Measurements from ENCODE around the gene MED8. TPM values are rescaled to one million over a fixed set of nuclear protein-coding genes. Genes with fewer than 3 reads are reported as not detected.

Gene MED8
- total RNA-seq, 1 experiment from 2014 or later, result 36.0 TPM

DNA sequence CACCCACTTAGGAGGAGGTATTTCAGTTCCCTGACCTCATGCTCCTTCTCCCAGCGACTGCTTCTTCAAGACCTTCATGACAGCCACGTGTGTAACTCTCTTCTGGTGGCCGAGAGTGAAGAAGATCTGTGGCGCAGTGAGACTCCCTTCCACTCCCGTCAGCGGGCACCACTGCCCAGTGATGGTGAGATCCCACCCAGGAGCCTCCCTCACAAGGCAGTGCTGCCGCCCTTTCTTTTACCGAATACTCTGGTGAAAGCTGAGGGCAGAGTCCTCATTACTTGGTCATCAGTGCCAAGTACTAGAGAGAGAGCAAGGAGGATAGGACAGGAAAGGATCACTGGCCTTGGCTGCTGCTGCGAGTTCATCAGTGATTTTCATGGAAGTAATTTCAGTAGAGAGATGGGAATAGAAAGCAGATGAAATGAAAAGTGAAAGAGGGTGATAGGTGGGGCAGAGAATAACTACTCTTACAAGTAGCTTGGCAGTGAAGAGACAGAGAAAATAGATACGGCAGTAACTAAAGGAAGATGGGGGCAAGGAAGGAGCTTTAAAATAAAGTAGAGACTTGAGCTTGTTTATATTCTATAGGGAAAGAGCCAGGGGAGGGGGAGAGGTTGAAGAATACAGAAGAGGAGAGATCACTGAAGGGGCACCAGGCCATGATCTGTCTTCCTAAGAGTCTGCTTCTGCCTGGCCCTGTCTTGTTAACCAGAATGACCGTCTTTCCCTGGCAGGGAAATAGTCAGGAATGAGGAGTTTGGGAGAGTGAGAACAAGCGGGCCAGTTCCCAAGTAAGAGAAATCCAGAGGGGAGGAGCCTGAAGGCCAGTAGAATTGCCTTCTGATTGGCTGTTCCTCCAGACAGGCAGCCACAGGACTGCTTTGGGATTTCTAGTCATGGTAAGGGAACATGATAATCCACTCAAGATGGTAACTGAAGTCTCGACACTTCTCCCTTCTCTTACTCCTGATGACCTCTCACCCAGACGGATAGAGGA is 45.8 kb upstream of the MED8 start:
- POLR2A ChIA-PET, result no interaction called here
- no peaks in the 10 kb centered on the region for H3K9me2 ChIP-seq (ENCODE audit: insufficient read depth)
- no peak overlapping the region for H3K4me3 ChIP-seq (replicated peaks in 1 of 2; ENCODE audit: low read depth in 1 of 2, low read length in 2 of 2)
- peaks cover 7 to 16% of the 10 kb centered on the region in 2 experiments; a peak in 3 of 4 replicates for H3K36me3 ChIP-seq (ENCODE audit: control insufficient read depth in 1 of 2, insufficient read depth in 2 of 2, low read length in 2 of 2)
- no peaks in the 10 kb centered on the region for H3K4me1 ChIP-seq (ENCODE audit: control insufficient read depth in 1 of 2, insufficient read depth in 2 of 2, low read length in 2 of 2)
- no TSS peak for BruUV-seq (replicated peaks)
- intact Hi-C loops (cut with micrococcal nuclease), result no loop called here
- no peak overlapping the region for H2AFZ ChIP-seq (ENCODE audit: low read depth, low read length, poor library complexity, severe bottlenecking)
- no peaks in the 10 kb centered on the region for H3K27me3 ChIP-seq (ENCODE audit: insufficient read depth, low read length)
- TF ChIP-seq, protein P1, sequence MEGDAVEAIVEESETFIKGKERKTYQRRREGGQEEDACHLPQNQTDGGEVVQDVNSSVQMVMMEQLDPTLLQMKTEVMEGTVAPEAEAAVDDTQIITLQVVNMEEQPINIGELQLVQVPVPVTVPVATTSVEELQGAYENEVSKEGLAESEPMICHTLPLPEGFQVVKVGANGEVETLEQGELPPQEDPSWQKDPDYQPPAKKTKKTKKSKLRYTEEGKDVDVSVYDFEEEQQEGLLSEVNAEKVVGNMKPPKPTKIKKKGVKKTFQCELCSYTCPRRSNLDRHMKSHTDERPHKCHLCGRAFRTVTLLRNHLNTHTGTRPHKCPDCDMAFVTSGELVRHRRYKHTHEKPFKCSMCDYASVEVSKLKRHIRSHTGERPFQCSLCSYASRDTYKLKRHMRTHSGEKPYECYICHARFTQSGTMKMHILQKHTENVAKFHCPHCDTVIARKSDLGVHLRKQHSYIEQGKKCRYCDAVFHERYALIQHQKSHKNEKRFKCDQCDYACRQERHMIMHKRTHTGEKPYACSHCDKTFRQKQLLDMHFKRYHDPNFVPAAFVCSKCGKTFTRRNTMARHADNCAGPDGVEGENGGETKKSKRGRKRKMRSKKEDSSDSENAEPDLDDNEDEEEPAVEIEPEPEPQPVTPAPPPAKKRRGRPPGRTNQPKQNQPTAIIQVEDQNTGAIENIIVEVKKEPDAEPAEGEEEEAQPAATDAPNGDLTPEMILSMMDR (IDR thresholded peaks at IDR 0.05 in 2 of 3, conservative IDR thresholded peaks at IDR 0.05 in 1 of 3; ENCODE audit: borderline replicate concordance in 1 of 3, insufficient read depth in 1 of 3, low read depth in 2 of 3, low read length in 2 of 3), result no peak
- TF ChIP-seq SIN3A (IDR thresholded peaks at IDR 0.05; ENCODE audit: low read depth) (no peak), ELF1 (IDR thresholded peaks at IDR 0.05; ENCODE audit: borderline replicate concordance, low read depth) (no peak), CBX3 (IDR thresholded peaks at IDR 0.05; ENCODE audit: low read depth) (no peak), TCF7L2 (IDR thresholded peaks at IDR 0.05; ENCODE audit: borderline replicate concordance, extremely low read depth, insufficient read depth, insufficient read length) (no peak), EZH2 (IDR thresholded peaks at IDR 0.05) (no peak), SP1 (IDR thresholded peaks at IDR 0.05; ENCODE audit: low read depth) (no peak), CEBPB (IDR thresholded peaks at IDR 0.05; ENCODE audit: low read depth) (no peak), POLR2AphosphoS5 (IDR thresholded peaks at IDR 0.05; ENCODE audit: low read depth, low read length) (no peak), ZNF274 (IDR thresholded peaks at IDR 0.05; ENCODE audit: low read depth, low read length) (no peak), ZFX (IDR thresholded peaks at IDR 0.05) (no peak), POLR2A (IDR thresholded peaks at IDR 0.05; ENCODE audit: borderline replicate concordance, extremely low read depth, insufficient read depth, insufficient read length) (no peak), SRF (IDR thresholded peaks at IDR 0.05; ENCODE audit: low read depth) (no peak)
- TF ChIP-seq, protein P2, sequence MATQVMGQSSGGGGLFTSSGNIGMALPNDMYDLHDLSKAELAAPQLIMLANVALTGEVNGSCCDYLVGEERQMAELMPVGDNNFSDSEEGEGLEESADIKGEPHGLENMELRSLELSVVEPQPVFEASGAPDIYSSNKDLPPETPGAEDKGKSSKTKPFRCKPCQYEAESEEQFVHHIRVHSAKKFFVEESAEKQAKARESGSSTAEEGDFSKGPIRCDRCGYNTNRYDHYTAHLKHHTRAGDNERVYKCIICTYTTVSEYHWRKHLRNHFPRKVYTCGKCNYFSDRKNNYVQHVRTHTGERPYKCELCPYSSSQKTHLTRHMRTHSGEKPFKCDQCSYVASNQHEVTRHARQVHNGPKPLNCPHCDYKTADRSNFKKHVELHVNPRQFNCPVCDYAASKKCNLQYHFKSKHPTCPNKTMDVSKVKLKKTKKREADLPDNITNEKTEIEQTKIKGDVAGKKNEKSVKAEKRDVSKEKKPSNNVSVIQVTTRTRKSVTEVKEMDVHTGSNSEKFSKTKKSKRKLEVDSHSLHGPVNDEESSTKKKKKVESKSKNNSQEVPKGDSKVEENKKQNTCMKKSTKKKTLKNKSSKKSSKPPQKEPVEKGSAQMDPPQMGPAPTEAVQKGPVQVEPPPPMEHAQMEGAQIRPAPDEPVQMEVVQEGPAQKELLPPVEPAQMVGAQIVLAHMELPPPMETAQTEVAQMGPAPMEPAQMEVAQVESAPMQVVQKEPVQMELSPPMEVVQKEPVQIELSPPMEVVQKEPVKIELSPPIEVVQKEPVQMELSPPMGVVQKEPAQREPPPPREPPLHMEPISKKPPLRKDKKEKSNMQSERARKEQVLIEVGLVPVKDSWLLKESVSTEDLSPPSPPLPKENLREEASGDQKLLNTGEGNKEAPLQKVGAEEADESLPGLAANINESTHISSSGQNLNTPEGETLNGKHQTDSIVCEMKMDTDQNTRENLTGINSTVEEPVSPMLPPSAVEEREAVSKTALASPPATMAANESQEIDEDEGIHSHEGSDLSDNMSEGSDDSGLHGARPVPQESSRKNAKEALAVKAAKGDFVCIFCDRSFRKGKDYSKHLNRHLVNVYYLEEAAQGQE (IDR thresholded peaks at IDR 0.05; ENCODE audit: low read depth), result no peak
- TF ChIP-seq, protein P3, sequence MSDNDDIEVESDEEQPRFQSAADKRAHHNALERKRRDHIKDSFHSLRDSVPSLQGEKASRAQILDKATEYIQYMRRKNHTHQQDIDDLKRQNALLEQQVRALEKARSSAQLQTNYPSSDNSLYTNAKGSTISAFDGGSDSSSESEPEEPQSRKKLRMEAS (IDR thresholded peaks at IDR 0.05), result no peak
- TF ChIP-seq, protein P4, sequence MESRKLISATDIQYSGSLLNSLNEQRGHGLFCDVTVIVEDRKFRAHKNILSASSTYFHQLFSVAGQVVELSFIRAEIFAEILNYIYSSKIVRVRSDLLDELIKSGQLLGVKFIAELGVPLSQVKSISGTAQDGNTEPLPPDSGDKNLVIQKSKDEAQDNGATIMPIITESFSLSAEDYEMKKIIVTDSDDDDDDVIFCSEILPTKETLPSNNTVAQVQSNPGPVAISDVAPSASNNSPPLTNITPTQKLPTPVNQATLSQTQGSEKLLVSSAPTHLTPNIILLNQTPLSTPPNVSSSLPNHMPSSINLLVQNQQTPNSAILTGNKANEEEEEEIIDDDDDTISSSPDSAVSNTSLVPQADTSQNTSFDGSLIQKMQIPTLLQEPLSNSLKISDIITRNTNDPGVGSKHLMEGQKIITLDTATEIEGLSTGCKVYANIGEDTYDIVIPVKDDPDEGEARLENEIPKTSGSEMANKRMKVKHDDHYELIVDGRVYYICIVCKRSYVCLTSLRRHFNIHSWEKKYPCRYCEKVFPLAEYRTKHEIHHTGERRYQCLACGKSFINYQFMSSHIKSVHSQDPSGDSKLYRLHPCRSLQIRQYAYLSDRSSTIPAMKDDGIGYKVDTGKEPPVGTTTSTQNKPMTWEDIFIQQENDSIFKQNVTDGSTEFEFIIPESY (IDR thresholded peaks at IDR 0.05; ENCODE audit: extremely low read depth, insufficient replicate concordance, low read length), result no peak
- no peak overlapping the region for H3K4me2 ChIP-seq (ENCODE audit: low read length)
- RAD21 ChIA-PET (ENCODE audit: low non-redundant PET in 1 of 2, low total read pairs in 2 of 2, uncharacterized antibody in 2 of 2, unreplicated experiment in 2 of 2), result no interaction called here
- no peaks in the 10 kb centered on the region for H4K20me1 ChIP-seq (ENCODE audit: insufficient read depth)
- CTCF ChIA-PET, result no interaction called here
- ATAC-seq, result peak; percentile 44; the same call in 1 of the 2 replicates
- H3K9ac ChIP-seq (ENCODE audit: low read length), result no peak overlapping the region
- no peak for DNase-seq (ENCODE audit: low read depth, low spot score)
- no peak overlapping the region for H3K27ac ChIP-seq (ENCODE audit: low read depth, low read length)
- no peaks in the 10 kb centered on the region for H3K9me3 ChIP-seq (ENCODE audit: control insufficient read depth in 1 of 2, insufficient read depth in 1 of 2, low read depth in 1 of 2, low read length in 2 of 2)
- H3K79me2 ChIP-seq (ENCODE audit: insufficient read depth, low read length), result no peaks in the 10 kb centered on the region

All from HCT116 (cell line).